Measurements from ENCODE around the gene LRRC4C.

- TF ChIP-seq CTCF (IDR thresholded peaks at IDR 0.05; ENCODE audit: extremely low read depth in 1 of 2, insufficient read depth in 1 of 2, low read depth in 1 of 2, low read length in 2 of 2) (no peak), POLR2A (IDR thresholded peaks at IDR 0.05; ENCODE audit: low read depth, low read length) (no peak), MAX (IDR thresholded peaks at IDR 0.05; ENCODE audit: insufficient read depth, insufficient read length) (no peak), EZH2 (IDR thresholded peaks at IDR 0.05; ENCODE audit: borderline replicate concordance, low read depth, low read length, severe bottlenecking) (no peak), POLR2AphosphoS5 (IDR thresholded peaks at IDR 0.05; ENCODE audit: insufficient read depth, low read depth, low read length) (no peak), JUN (IDR thresholded peaks at IDR 0.05; ENCODE audit: borderline replicate concordance, insufficient read depth, insufficient read length, low read depth) (no peak), MYC (IDR thresholded peaks at IDR 0.05; ENCODE audit: low read depth, low read length) (no peak), GATA2 (IDR thresholded peaks at IDR 0.05; ENCODE audit: insufficient read depth, insufficient read length, low read depth, low read length) (no peak), FOS (IDR thresholded peaks at IDR 0.05; ENCODE audit: borderline replicate concordance, insufficient read depth, low read length) (no peak)
These were observed 407.4 kb downstream of the LRRC4C start for GRCh38 chr11:41051919-41052635.

All from endothelial cell of umbilical vein (primary cell).